WERI-Rb-1 (cell line): ENCODE results near the gene FAM149B1.

ENCODE experiments used
- DNase-seq: peaks from one replicate; pipeline ENCODE4 v3.0.0-alpha.2; 2020
- H3K27ac ChIP-seq: fragments of 250-450 bp; sonication (Bioruptor Pico); 2 replicates; pipeline ENCODE4 v1.5.1; 2020; ENCODE audit warnings: mild to moderate bottlenecking, moderate library complexity
- H3K27me3 ChIP-seq: fragments of 250-450 bp; sonication (Bioruptor Pico); 2 replicates; pipeline ENCODE4 v1.5.1; 2021; ENCODE audit warnings: mild to moderate bottlenecking, low read depth, moderate library complexity; ENCODE audit not compliant: insufficient read depth, severe bottlenecking
- H3K36me3 ChIP-seq: fragments of 250-450 bp; sonication (Bioruptor Pico); 2 replicates; pipeline ENCODE4 v1.5.1; 2020; ENCODE audit warnings: mild to moderate bottlenecking, moderate library complexity
- H3K4me3 ChIP-seq: 2 replicates; pipeline ENCODE4 v1.5.1; 2011; ENCODE audit warnings: low read depth, mild to moderate bottlenecking, control low read depth, low read length
- H3K9me3 ChIP-seq: fragments of 250-450 bp; sonication (Bioruptor Pico); 2 replicates; pipeline ENCODE4 v1.5.1; 2021; ENCODE audit warnings: mild to moderate bottlenecking, moderate library complexity; ENCODE audit not compliant: severe bottlenecking
- TF ChIP-seq, protein P1 (sequence below): IDR thresholded peaks from 2 replicates; pipeline ENCODE4 v1.5.1; 2011; ENCODE audit warnings: low read depth, mild to moderate bottlenecking, control low read depth, inconsistent platforms, low read length

Gene FAM149B1

DNA sequence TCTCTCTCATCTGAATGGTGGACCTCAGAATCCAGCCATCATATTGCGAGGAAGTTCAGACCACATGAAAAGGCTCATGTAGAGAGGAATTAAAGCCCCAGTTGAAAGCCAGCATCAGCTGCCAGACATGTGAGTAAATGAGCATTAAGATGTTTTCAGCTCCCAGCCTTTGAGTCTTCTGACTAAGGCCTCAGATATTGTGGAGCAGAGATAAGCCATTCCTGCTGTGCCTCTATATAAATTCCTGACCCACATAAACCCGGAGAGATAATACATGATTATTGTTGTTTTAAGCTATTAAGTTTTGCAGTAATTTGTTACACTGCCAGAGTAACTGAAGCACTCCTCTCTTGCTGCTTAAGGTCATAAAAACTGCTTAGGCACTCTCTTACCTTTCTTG is 14.6 kb downstream of the FAM149B1 start:
- no peak for DNase-seq
- Histone ChIP-seq H3K27ac (no peak overlapping the region), H3K27me3 (no peaks in the 10 kb centered on the region)

DNA sequence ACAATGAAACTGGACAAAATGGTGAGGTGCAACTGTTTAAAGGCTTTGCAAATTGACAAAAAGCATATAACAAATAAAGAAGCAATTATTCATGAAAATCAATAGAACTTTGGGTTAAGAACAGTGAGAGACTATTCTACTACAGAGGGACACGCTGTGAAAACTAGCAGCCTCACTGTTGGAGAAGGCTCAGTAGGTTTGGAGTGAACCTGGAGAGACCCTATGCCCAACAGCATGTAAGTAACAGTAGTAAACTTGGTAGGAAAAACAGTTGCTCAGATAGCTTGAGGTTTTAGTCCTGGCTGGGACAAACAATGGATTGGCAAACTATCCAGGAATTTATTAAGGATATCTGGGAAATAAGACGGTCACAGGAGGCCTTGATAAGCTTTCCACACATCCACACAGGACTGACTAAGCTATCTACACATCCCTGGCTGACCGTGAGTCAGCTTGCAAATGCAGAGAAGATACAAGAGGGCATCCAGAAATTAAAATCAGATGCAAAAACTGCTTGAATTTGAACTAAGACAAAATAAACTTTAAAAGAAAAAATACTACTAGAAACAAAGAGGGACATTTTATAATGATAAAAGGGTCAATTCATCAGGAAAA is 15.9 kb downstream of the FAM149B1 start:
- no peak overlapping the region for H3K4me3 ChIP-seq
- no peak for DNase-seq
- no peaks in the 10 kb centered on the region for H3K27me3 ChIP-seq
- no peaks in the 10 kb centered on the region for H3K9me3 ChIP-seq
- peaks cover 5% of the 10 kb centered on the region for H3K36me3 ChIP-seq
- H3K27ac ChIP-seq = no peak overlapping the region
- TF ChIP-seq, protein P1, sequence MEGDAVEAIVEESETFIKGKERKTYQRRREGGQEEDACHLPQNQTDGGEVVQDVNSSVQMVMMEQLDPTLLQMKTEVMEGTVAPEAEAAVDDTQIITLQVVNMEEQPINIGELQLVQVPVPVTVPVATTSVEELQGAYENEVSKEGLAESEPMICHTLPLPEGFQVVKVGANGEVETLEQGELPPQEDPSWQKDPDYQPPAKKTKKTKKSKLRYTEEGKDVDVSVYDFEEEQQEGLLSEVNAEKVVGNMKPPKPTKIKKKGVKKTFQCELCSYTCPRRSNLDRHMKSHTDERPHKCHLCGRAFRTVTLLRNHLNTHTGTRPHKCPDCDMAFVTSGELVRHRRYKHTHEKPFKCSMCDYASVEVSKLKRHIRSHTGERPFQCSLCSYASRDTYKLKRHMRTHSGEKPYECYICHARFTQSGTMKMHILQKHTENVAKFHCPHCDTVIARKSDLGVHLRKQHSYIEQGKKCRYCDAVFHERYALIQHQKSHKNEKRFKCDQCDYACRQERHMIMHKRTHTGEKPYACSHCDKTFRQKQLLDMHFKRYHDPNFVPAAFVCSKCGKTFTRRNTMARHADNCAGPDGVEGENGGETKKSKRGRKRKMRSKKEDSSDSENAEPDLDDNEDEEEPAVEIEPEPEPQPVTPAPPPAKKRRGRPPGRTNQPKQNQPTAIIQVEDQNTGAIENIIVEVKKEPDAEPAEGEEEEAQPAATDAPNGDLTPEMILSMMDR = no peak

More for the DNA sequence above, 14.6 kb downstream of the FAM149B1 start:
- Histone ChIP-seq H3K4me3 (no peak overlapping the region), H3K36me3 (peaks cover 7% of the 10 kb centered on the region), H3K9me3 (no peaks in the 10 kb centered on the region)
- TF ChIP-seq, protein P1 = no peak

DNA sequence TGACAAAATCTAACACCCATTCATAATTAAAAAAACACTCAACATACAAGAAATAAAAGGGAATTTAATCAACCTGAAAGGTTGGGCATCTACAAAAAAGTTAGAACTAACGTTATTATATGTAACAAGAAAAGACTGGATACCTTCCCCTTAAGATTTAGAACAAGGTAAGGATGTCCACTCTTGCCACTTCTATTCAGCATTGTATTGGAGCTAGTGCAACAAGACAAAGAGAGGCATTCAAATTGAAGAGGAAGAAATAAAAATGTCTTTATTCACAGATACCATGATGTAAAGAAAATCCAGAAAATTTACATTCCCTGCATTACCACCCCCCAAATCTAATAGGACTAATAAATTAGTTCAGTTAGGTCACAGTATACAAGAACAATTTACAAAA is 18.3 kb downstream of the FAM149B1 start:
- TF ChIP-seq, protein P1 = no peak
- H3K9me3 ChIP-seq = no peaks in the 10 kb centered on the region
- H3K36me3 ChIP-seq = peaks cover 5% of the 10 kb centered on the region
- no peak overlapping the region for H3K27ac ChIP-seq
- H3K4me3 ChIP-seq = no peak overlapping the region
- DNase-seq = no peak
- H3K27me3 ChIP-seq = no peaks in the 10 kb centered on the region

DNA sequence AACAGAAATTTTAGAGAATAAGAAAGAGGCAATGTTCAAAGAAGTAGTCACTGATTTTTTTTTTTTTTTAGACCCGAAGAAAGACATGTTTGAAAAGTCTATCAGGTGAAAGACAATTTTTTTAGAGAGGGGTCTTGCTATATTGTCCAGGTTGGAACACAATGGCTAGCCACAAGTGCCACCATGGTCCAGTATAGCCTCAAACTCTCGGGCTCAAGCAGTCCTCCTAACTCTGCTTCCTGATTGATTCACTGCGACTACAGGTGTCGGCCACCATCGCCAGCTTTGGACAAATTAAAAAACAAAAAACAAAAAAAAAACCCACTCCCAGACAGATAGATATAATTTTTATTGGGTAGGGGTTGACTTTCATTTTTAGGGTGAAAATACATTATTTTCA is 22.3 kb downstream of the FAM149B1 start:
- TF ChIP-seq, protein P1 = no peak
- H3K9me3 ChIP-seq = no peaks in the 10 kb centered on the region
- H3K4me3 ChIP-seq = no peak overlapping the region
- no peaks in the 10 kb centered on the region for H3K27me3 ChIP-seq
- no peaks in the 10 kb centered on the region for H3K36me3 ChIP-seq
- no peak overlapping the region for H3K27ac ChIP-seq
- no peak for DNase-seq

DNA sequence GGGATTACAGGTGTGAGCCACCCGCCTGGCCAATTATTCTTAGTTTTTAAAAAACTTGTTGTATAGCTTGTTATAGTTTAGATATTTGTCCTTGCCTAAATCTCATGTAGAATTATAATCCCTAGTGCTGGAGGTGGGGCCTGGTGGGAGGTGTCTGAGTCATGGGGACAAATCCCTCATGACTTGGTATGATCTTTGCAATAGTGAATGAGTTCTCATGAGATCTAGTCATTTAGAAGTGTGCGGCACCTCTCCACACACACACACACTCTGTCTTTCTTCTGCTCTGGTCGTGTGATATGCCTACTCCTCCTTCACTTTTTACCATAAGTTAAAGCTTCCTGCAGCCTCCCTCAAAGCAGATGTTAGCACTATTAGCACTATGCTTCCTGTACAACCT is 37.2 kb downstream of the FAM149B1 start:
- TF ChIP-seq, protein P1 = no peak
- Histone ChIP-seq H3K27ac (no peak overlapping the region), H3K27me3 (no peaks in the 10 kb centered on the region), H3K4me3 (no peak overlapping the region), H3K36me3 (no peaks in the 10 kb centered on the region), H3K9me3 (peaks cover 7% of the 10 kb centered on the region)
- DNase-seq = no peak

DNA sequence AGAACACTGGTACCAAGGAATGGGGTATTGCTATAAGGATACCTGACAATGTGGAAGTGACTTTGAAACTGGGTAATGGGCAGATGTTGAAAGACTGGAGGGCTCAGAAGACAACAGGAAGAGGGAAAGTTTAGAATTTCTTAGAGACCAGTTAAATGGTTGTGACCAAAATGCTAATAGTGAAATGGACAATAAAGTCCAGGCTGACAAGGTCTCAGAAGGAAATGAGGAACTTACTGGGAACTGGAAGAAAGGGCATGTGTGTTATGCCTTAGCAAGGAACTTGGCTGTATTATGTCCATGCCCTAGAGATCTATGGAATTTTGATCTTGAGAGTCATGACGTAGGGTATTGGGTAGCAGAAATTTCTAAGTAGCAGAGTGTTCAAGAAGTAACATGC is 38.0 kb downstream of the FAM149B1 start:
- Histone ChIP-seq H3K4me3 (no peak overlapping the region), H3K9me3 (peaks cover 7% of the 10 kb centered on the region), H3K36me3 (no peaks in the 10 kb centered on the region), H3K27ac (no peak overlapping the region), H3K27me3 (no peaks in the 10 kb centered on the region)
- DNase-seq = no peak
- TF ChIP-seq, protein P1 = no peak
